CD4-positive, alpha-beta memory T cell (primary cell): Measurements from ENCODE around the gene LONRF2. TPM values are rescaled to one million over a fixed set of nuclear protein-coding genes. Genes with fewer than 3 reads are reported as not detected.

ENCODE experiments used
- CTCF ChIA-PET: fragments of 350-600 bp; sonication (Branson Sonifier 250); formaldehyde crosslinking; loops from one replicate; lab custom pipeline; 2021; ENCODE audit warnings: inconsistent platforms; ENCODE audit not compliant: partially characterized antibody; lab: Charles Lee
- POLR2A ChIA-PET: fragments of 350-600 bp; sonication (Branson Sonifier 250); formaldehyde crosslinking; loops from one replicate; lab custom pipeline; 2021; ENCODE audit not compliant: partially characterized antibody; lab: Charles Lee
- DNase-seq, 5 donors: peaks; one replicate each; pipeline versions ENCODE4 v3.0.0 to v3.0.0-alpha.2; 2020 to 2022; ENCODE audit warnings: mixed read lengths in 1 of 5
- H3K27ac ChIP-seq: one replicate; pipeline ENCODE4 v1.7.0; 2013; ENCODE audit warnings: low read depth, low read length
- H3K27me3 ChIP-seq: 2 replicates; pipeline ENCODE4 v1.7.0; 2013; ENCODE audit warnings: mild to moderate bottlenecking, low read length, moderate library complexity; ENCODE audit not compliant: insufficient read depth
- H3K36me3 ChIP-seq: 2 replicates; pipeline ENCODE4 v1.7.0; 2013; ENCODE audit warnings: mild to moderate bottlenecking, low read length, moderate library complexity; ENCODE audit not compliant: insufficient read depth
- H3K4me1 ChIP-seq: 2 replicates; pipeline ENCODE4 v1.7.0; 2013; ENCODE audit warnings: mild to moderate bottlenecking, low read length, moderate library complexity; ENCODE audit not compliant: insufficient read depth
- H3K4me3 ChIP-seq, 2 donors: one replicate each; pipeline ENCODE4 v1.7.0; 2013; ENCODE audit warnings: low read length in 2 of 2, mild to moderate bottlenecking in 1 of 2
- H3K9me3 ChIP-seq, 2 donors: one replicate each; pipeline ENCODE4 v1.7.0; 2013; ENCODE audit warnings: low read length in 2 of 2, control low read depth in 1 of 2; ENCODE audit not compliant: control insufficient read depth in 1 of 2
- H3K27ac Mint-ChIP-seq, 7 donors: one replicate each; pipeline ENCODE4 v1.8.0; 2020 to 2021; ENCODE audit warnings: mixed read lengths in 7 of 7, mild to moderate bottlenecking in 6 of 7, inconsistent platforms in 3 of 7, moderate library complexity in 3 of 7
- H3K27me3 Mint-ChIP-seq, 2 donors: one replicate each; pipeline ENCODE4 v1.8.0; 2020 to 2021; ENCODE audit warnings: mixed read lengths in 2 of 2
- H3K36me3 Mint-ChIP-seq, 2 donors: one replicate each; pipeline ENCODE4 v1.8.0; 2020 to 2021; ENCODE audit warnings: mixed read lengths in 2 of 2, inconsistent platforms in 1 of 2, mild to moderate bottlenecking in 1 of 2
- H3K4me1 Mint-ChIP-seq, 4 donors: one replicate each; pipeline ENCODE4 v1.8.0; 2020 to 2021; ENCODE audit warnings: mixed read lengths in 4 of 4, mild to moderate bottlenecking in 1 of 4
- H3K4me3 Mint-ChIP-seq, 8 donors: one replicate each; pipeline ENCODE4 v1.8.0; 2020 to 2021; ENCODE audit warnings: mixed read lengths in 8 of 8, mild to moderate bottlenecking in 7 of 8, moderate library complexity in 6 of 8, inconsistent platforms in 3 of 8
- H3K9me3 Mint-ChIP-seq, 8 donors: one replicate each; pipeline ENCODE4 v1.8.0; 2020 to 2021; ENCODE audit warnings: mixed read lengths in 8 of 8, mild to moderate bottlenecking in 5 of 8, inconsistent platforms in 3 of 8, moderate library complexity in 1 of 8
- intact Hi-C: fragments of 100-400 bp; cut with micrococcal nuclease; formaldehyde crosslinking; loops from one replicate; pipeline ENCODE4 v1.15.1; 2023
- polyA plus RNA-seq, 2 donors: library from polyadenylated mRNA; unstranded; fragments of 300-500 nt; fragmentation: Illumina TruSeq; gene quantifications; one replicate each; pipeline ENCODE4 v1.2.3, GENCODE V29; 2021
- total RNA-seq, 2 experiments: library from RNA; stranded (reverse); gene quantifications; one replicate each; pipeline ENCODE4 v1.2.3, GENCODE V29; 2021

The LONRF2 gene
- total and polyA plus RNA-seq, 4 experiments from 2014 or later = 0.03 to 0.29 (median 0.06) TPM; not detected in 1

- Mint-ChIP-seq H3K36me3 (no peaks in the 10 kb centered on the region), H3K9me3 (no peaks in the 10 kb centered on the region), H3K4me1 (peaks cover 0 to 7% (median 4%) of the 10 kb centered on the region in 4 donors), H3K27me3 (peaks cover 6 to 13% of the 10 kb centered on the region in 2 donors), H3K4me3 (no peak overlapping the region), H3K27ac (no peak overlapping the region)
- H3K9me3 ChIP-seq = no peaks in the 10 kb centered on the region
- ChIA-PET POLR2A (no interaction called here), CTCF (interaction anchor here (1.4 kb wide), 1 partner anchor 14 kb away, joined by 3 read pairs; no protein-coding TSS in a partner anchor)
- no peak overlapping the region for H3K27ac ChIP-seq
- no peaks in the 10 kb centered on the region for H3K4me1 ChIP-seq
- no peak for DNase-seq
- intact Hi-C loops = no loop called here
- H3K4me3 ChIP-seq = no peak overlapping the region
- H3K36me3 ChIP-seq = no peaks in the 10 kb centered on the region
- H3K27me3 ChIP-seq = no peaks in the 10 kb centered on the region
Measured at GRCh38 chr2:100276716-100277115, 45.6 kb downstream of the LONRF2 start.

GRCh38 chr2:100275200-100275589 lies 47.1 kb downstream of the LONRF2 start:
- Histone ChIP-seq H3K36me3 (no peaks in the 10 kb centered on the region), H3K4me1 (no peaks in the 10 kb centered on the region), H3K27me3 (no peaks in the 10 kb centered on the region), H3K4me3 (no peak overlapping the region), H3K27ac (no peak overlapping the region), H3K9me3 (no peaks in the 10 kb centered on the region)
- ChIA-PET POLR2A (no interaction called here), CTCF (interaction anchor here (1.3 to 6.6 kb wide), 2 partner anchors 10 to 13 kb away, joined by 5 to 50 read pairs; no protein-coding TSS in a partner anchor)
- no peak overlapping the region for H3K4me3 Mint-ChIP-seq
- no peak for DNase-seq
- peaks cover 0 to 7% (median 4%) of the 10 kb centered on the region in 4 donors for H3K4me1 Mint-ChIP-seq
- peaks cover 0 to 2% (median 0%) of the 10 kb centered on the region in 8 donors for H3K9me3 Mint-ChIP-seq
- H3K27ac Mint-ChIP-seq = no peak overlapping the region
- H3K36me3 Mint-ChIP-seq = no peaks in the 10 kb centered on the region
- H3K27me3 Mint-ChIP-seq = peaks cover 4 to 10% of the 10 kb centered on the region in 2 donors
- intact Hi-C loops = no loop called here

GRCh38 chr2:100274566-100275199 lies 47.6 kb downstream of the LONRF2 start:
- Histone ChIP-seq H3K4me1 (no peaks in the 10 kb centered on the region), H3K36me3 (no peaks in the 10 kb centered on the region), H3K4me3 (no peak overlapping the region), H3K9me3 (no peaks in the 10 kb centered on the region), H3K27ac (no peak overlapping the region), H3K27me3 (no peaks in the 10 kb centered on the region)
- Mint-ChIP-seq H3K9me3 (peaks cover 0 to 2% (median 0%) of the 10 kb centered on the region in 8 donors), H3K27ac (peak overlapping the region in 1 of 7 donors; percentile 2), H3K4me3 (no peak overlapping the region), H3K4me1 (peaks cover 0 to 7% (median 4%) of the 10 kb centered on the region in 4 donors), H3K27me3 (peaks cover 3 to 7% of the 10 kb centered on the region in 2 donors), H3K36me3 (no peaks in the 10 kb centered on the region)
- CTCF ChIA-PET = interaction anchor here (1.3 to 6.6 kb wide), 2 partner anchors 9 to 12 kb away, joined by 5 to 50 read pairs; no protein-coding TSS in a partner anchor
- no peak for DNase-seq
- intact Hi-C loops = no loop called here
- POLR2A ChIA-PET = no interaction called here

DNA sequence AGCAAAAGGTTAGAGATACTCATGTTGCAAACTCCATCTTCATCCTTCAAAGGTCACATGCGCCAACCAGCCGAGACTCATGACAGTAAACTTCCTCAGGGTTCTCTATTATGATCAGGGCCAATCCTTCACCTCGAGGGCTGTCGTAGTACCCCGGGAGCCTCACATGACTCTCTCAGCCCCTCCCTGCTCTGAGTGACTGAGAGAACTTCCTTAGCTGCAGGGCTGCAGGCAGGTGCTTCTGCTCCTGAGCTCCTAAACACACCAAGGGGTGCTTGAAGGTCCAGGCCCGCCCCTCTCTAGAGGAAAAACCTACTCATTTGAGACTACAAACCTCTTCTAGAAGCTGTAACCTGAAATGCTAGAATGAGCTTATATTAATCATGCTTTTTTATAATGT lies 48.2 kb downstream of the LONRF2 start:
- Mint-ChIP-seq H3K27me3 (peaks cover 2 to 7% of the 10 kb centered on the region in 2 donors), H3K36me3 (no peaks in the 10 kb centered on the region), H3K4me3 (no peak overlapping the region), H3K4me1 (peaks cover 0 to 4% (median 3%) of the 10 kb centered on the region in 4 donors), H3K9me3 (peaks cover 0 to 2% (median 0%) of the 10 kb centered on the region in 8 donors), H3K27ac (peak overlapping the region in 1 of 7 donors; percentile 2)
- Histone ChIP-seq H3K4me1 (no peaks in the 10 kb centered on the region), H3K27ac (no peak overlapping the region), H3K4me3 (no peak overlapping the region), H3K27me3 (no peaks in the 10 kb centered on the region), H3K9me3 (no peaks in the 10 kb centered on the region), H3K36me3 (no peaks in the 10 kb centered on the region)
- intact Hi-C loops = no loop called here
- POLR2A ChIA-PET = no interaction called here
- CTCF ChIA-PET = interaction anchor here (0.7 to 6.6 kb wide), 3 partner anchors 8 to 107 kb away, joined by 3 to 50 read pairs (median 5); no protein-coding TSS in a partner anchor
- no peak for DNase-seq

- ChIA-PET POLR2A (no interaction called here), CTCF (interaction anchor here (6.6 kb wide), 1 partner anchor 11 kb away, joined by 50 read pairs; no protein-coding TSS in a partner anchor)
- DNase-seq = no peak
- H3K36me3 ChIP-seq = no peaks in the 10 kb centered on the region
- H3K4me3 ChIP-seq = no peak overlapping the region
- H3K9me3 ChIP-seq = no peaks in the 10 kb centered on the region
- no peaks in the 10 kb centered on the region for H3K27me3 ChIP-seq
- H3K36me3 Mint-ChIP-seq = no peaks in the 10 kb centered on the region
- peaks cover 0 to 2% (median 0%) of the 10 kb centered on the region in 8 donors for H3K9me3 Mint-ChIP-seq
- peaks cover 0 to 5% of the 10 kb centered on the region in 2 donors for H3K27me3 Mint-ChIP-seq
- no peak overlapping the region for H3K27ac ChIP-seq
- intact Hi-C loops = no loop called here
- H3K4me1 Mint-ChIP-seq = peaks cover 0 to 1% (median under 1%) of the 10 kb centered on the region in 4 donors
- H3K4me1 ChIP-seq = no peaks in the 10 kb centered on the region
- no peak overlapping the region for H3K4me3 Mint-ChIP-seq
- no peak overlapping the region for H3K27ac Mint-ChIP-seq
Measured at GRCh38 chr2:100273387-100273786, 48.9 kb downstream of the LONRF2 start.

DNA sequence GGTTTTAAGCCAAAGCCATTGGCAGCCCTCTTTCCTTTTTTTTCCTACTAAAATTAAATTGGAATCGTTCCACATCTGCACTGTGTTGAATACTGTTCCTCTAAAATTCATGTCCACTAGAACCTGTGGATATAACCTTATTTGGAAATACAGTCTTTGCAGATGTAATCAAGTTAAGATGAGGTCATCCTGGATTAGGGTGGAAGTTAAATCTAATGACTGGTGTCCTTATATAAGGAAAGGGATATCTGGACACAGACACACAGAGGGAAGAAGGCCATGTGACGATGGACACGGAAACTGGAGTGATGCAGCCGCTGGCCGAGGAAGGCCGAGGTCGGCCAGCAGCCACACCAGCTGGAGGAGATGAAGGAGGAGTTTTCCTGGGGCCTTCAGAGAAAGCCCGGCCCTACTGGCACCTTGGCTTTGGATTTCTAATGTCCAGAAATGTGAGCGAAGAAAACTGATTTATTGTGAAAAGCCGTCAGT lies 49.4 kb downstream of the LONRF2 start:
- POLR2A ChIA-PET = no interaction called here
- H3K4me1 Mint-ChIP-seq = peaks cover 0 to 1% (median under 1%) of the 10 kb centered on the region in 4 donors
- no peaks in the 10 kb centered on the region for H3K36me3 Mint-ChIP-seq
- Histone ChIP-seq H3K27me3 (no peaks in the 10 kb centered on the region), H3K4me3 (no peak overlapping the region), H3K36me3 (no peaks in the 10 kb centered on the region), H3K27ac (no peak overlapping the region), H3K4me1 (no peaks in the 10 kb centered on the region), H3K9me3 (no peaks in the 10 kb centered on the region)
- H3K4me3 Mint-ChIP-seq = no peak overlapping the region
- intact Hi-C loops = no loop called here
- H3K9me3 Mint-ChIP-seq = peaks cover 0 to 2% (median 0%) of the 10 kb centered on the region in 8 donors
- DNase-seq = no peak
- CTCF ChIA-PET = interaction anchor here (6.6 kb wide), 1 partner anchor 10 kb away, joined by 50 read pairs; no protein-coding TSS in a partner anchor
- H3K27me3 Mint-ChIP-seq = peaks cover 0 to 2% of the 10 kb centered on the region in 2 donors
- H3K27ac Mint-ChIP-seq = no peak overlapping the region

GRCh38 chr2:100271210-100271609 lies 51.1 kb downstream of the LONRF2 start:
- intact Hi-C loops = no loop called here
- ChIA-PET POLR2A (no interaction called here), CTCF (interaction anchor here (6.6 kb wide), 1 partner anchor 9 kb away, joined by 50 read pairs; no protein-coding TSS in a partner anchor)
- Histone ChIP-seq H3K4me3 (no peak overlapping the region), H3K27ac (no peak overlapping the region), H3K9me3 (no peaks in the 10 kb centered on the region), H3K27me3 (no peaks in the 10 kb centered on the region), H3K36me3 (no peaks in the 10 kb centered on the region), H3K4me1 (no peaks in the 10 kb centered on the region)
- DNase-seq = no peak
- Mint-ChIP-seq H3K27me3 (no peaks in the 10 kb centered on the region), H3K36me3 (no peaks in the 10 kb centered on the region), H3K27ac (no peak overlapping the region), H3K9me3 (peaks cover 0 to 2% (median 0%) of the 10 kb centered on the region in 8 donors), H3K4me3 (no peak overlapping the region), H3K4me1 (peaks cover 0 to 1% (median under 1%) of the 10 kb centered on the region in 4 donors)
